ENCODE results near the gene C1QL1. TPM values are rescaled to one million over a fixed set of nuclear protein-coding genes. Genes with fewer than 3 reads are reported as not detected.

C1QL1 gene
- total RNA-seq, 1 donor from 2014 or later = not detected

DNA sequence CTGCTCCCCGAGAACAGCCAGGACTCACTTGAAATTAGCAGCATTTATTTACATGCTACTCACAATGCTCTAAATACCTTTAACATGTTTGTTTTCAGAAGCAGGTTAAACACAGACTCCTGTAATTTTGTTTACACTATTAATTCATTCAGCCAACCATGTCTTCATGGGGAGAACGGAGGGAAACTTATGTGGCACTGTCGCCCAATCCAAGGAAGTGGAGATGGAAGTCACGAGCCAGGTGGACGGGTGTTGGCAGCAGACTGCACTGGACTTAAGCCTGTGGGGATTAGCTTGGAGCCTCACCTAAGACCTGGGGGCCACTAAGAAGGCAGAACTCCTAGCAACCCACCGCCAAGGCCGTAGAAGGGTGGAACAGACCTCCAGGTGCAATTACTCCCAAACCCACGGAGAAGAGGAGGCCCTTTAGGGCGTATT is 44.0 kb downstream of the C1QL1 start:
- DNase-seq (ENCODE audit: low spot score in 2 of 2) = no peak
- Histone ChIP-seq H3K27me3 (no peaks in the 10 kb centered on the region), H3K9me3 (no peaks in the 10 kb centered on the region), H3K4me1 (no peaks in the 10 kb centered on the region), H3K36me3 (no peaks in the 10 kb centered on the region), H3K27ac (no peak overlapping the region), H3K4me3 (no peak overlapping the region)
- intact Hi-C loops (cut with DNase I) = no loop called here
- TF ChIP-seq, protein P1, sequence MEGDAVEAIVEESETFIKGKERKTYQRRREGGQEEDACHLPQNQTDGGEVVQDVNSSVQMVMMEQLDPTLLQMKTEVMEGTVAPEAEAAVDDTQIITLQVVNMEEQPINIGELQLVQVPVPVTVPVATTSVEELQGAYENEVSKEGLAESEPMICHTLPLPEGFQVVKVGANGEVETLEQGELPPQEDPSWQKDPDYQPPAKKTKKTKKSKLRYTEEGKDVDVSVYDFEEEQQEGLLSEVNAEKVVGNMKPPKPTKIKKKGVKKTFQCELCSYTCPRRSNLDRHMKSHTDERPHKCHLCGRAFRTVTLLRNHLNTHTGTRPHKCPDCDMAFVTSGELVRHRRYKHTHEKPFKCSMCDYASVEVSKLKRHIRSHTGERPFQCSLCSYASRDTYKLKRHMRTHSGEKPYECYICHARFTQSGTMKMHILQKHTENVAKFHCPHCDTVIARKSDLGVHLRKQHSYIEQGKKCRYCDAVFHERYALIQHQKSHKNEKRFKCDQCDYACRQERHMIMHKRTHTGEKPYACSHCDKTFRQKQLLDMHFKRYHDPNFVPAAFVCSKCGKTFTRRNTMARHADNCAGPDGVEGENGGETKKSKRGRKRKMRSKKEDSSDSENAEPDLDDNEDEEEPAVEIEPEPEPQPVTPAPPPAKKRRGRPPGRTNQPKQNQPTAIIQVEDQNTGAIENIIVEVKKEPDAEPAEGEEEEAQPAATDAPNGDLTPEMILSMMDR (IDR thresholded peaks at IDR 0.05) = no peak

- DNase-seq (ENCODE audit: low spot score in 2 of 2) = no peak
- TF ChIP-seq, protein P1 (IDR thresholded peaks at IDR 0.05) = no peak
- Histone ChIP-seq H3K4me3 (no peak overlapping the region), H3K27ac (no peak overlapping the region), H3K27me3 (no peaks in the 10 kb centered on the region), H3K9me3 (no peaks in the 10 kb centered on the region), H3K4me1 (no peaks in the 10 kb centered on the region), H3K36me3 (no peaks in the 10 kb centered on the region)
- intact Hi-C loops (cut with DNase I) = no loop called here
Observed at GRCh38 chr17:44922746-44923470, 45.2 kb downstream of the C1QL1 start.

DNA sequence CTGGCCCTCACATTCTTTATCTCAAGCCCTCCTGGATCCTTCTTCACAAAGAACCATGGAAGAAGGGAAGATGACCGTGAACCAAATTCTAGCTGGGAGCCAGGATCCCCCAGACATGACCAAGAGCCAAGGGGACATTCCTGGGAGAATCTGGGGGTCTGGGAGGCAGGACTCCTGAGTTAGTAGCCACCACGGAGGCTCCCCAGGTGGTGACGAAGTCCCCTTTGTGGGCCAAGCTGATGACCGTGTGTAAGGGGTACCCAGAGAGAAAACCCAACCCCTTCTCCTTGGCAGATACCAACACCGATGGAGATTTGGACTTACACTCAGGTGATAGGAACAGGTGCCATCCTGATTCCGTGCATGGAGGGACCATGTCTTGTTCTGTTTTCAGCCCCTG is 46.0 kb downstream of the C1QL1 start:
- no peaks in the 10 kb centered on the region for H3K27me3 ChIP-seq

DNA sequence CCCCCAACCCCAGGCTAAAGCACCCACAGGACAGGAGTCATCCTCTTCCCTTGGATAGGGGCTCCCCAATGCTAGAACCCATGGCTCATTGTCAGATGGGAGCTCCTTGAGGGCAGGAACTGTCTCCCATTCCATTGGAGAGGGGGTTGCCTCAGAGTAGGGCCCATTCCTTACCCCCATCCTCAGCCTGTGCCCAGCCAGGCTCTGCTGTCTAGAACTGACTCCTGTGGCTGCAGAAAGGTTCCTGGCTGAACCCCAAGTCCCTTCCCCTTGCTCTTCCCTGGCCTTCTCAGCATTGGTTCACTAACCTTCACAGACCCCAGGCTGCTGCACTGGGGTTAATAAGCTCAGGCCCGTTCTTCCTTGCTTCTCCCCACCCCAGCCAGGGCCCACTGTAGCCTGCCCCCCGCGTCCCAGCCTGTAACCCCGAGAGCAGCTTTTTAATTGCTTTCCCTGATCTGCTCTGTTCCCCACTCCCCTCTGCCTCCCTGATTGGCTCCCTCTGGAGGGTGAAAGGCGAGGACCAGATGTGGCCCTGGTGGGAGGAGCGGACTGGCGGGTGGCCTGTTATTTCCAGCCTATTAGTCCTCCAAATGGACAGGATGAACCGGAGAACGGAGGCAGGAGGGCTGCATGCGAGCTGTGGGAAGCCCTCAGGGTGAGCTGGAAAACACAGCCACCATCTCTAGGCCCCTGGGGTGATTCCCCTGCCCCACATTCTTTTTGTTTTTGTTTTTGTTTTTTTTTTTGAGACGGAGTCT is 46.8 kb downstream of the C1QL1 start:
- DNase-seq (ENCODE audit: low spot score in 2 of 2) = no peak
- no peak overlapping the region for H3K27ac ChIP-seq
- TF ChIP-seq, protein P1 (IDR thresholded peaks at IDR 0.05) = no peak

More for the DNA sequence above, 46.0 kb downstream of the C1QL1 start:
- H3K36me3 ChIP-seq = no peaks in the 10 kb centered on the region
- H3K9me3 ChIP-seq = no peaks in the 10 kb centered on the region
- intact Hi-C loops (cut with DNase I) = no loop called here
- H3K27ac ChIP-seq = no peak overlapping the region
- H3K4me3 ChIP-seq = no peak overlapping the region
- peaks cover 4 to 5% of the 10 kb centered on the region in 2 donors for H3K4me1 ChIP-seq
- TF ChIP-seq, protein P1 (IDR thresholded peaks at IDR 0.05) = no peak
- DNase-seq (ENCODE audit: low spot score in 2 of 2) = no peak

DNA sequence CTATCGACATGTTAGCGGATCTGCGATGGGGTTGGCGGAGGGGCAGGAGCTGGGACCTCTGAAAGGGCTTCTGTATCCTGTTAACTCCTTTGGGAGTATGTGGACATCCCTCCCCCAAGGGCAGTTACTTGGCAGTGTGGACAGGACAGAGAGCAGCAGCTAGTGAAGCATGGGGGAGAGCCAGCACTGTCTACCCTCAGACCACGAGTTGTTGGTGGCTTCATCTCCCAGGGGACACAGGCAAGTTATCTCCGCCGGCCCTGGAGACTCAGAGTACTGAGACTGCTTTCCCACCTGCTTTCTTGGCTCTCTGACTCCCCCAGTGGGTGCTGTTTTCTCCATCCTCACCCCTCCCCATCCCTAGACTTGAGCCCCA is 47.5 kb downstream of the C1QL1 start:
- Histone ChIP-seq H3K4me3 (no peak overlapping the region), H3K36me3 (no peaks in the 10 kb centered on the region), H3K4me1 (peaks cover 12 to 19% of the 10 kb centered on the region in 2 donors), H3K9me3 (no peaks in the 10 kb centered on the region), H3K27me3 (no peaks in the 10 kb centered on the region), H3K27ac (no peak overlapping the region)
- TF ChIP-seq, protein P1 (IDR thresholded peaks at IDR 0.05) = no peak
- no peak for DNase-seq (ENCODE audit: low spot score in 2 of 2)
- intact Hi-C loops (cut with DNase I) = loop anchor here (1.0 to 2.0 kb wide), 3 partner anchors 102 to 212 kb away; partner anchors contain the start of gene PLCD3

More for the DNA sequence above, 46.8 kb downstream of the C1QL1 start:
- no peak overlapping the region for H3K4me3 ChIP-seq
- H3K36me3 ChIP-seq = no peaks in the 10 kb centered on the region
- no peaks in the 10 kb centered on the region for H3K9me3 ChIP-seq
- peaks cover 11% of the 10 kb centered on the region in 2 donors for H3K4me1 ChIP-seq
- intact Hi-C loops (cut with DNase I) = loop anchor here (2.0 kb wide), 2 partner anchors 177 to 211 kb away; partner anchors contain the start of gene PLCD3
- H3K27me3 ChIP-seq = no peaks in the 10 kb centered on the region
